A549 (cell line): ENCODE measurements around the gene RBPJ. TPM values are rescaled to one million over a fixed set of nuclear protein-coding genes. Genes with fewer than 3 reads are reported as not detected.

Source experiments
- ATAC-seq, 2 experiments: fragments of 200-7000 bp in 1 of 2; fragments of >200 bp in 1 of 2; cut with Nextera tagmentation in 1 of 2; cut with Tn5 transposase in 1 of 2; 3 replicates each; pipeline versions ENCODE4 v1.8.0 to v1.9.1; 2018 to 2020; ENCODE audit warnings: mild to moderate bottlenecking in 1 of 2, moderate library complexity in 1 of 2
- CTCF ChIA-PET: fragments of 300-600 bp; sonication (Branson Sonifier 250); formaldehyde crosslinking; extraction: SDS; loops from one replicate; lab custom pipeline; 2021; ENCODE audit warnings: antibody characterized with exemption, inconsistent platforms; lab: Yijun Ruan, JAX
- POLR2A ChIA-PET: fragments of 350-600 bp; formaldehyde crosslinking; extraction: SDS; loops from one replicate; lab custom pipeline; 2021; ENCODE audit warnings: antibody characterized with exemption, inconsistent platforms; lab: Yijun Ruan, JAX
- DNase-seq, 2 experiments: peaks; one replicate each; pipeline versions ENCODE4 v3.0.0 to v3.0.0-alpha.2; 2011 to 2016; ENCODE audit warnings: low read depth in 1 of 2, low spot score in 1 of 2
- FAIRE-seq: peaks from 2 replicates; lab custom pipeline; 2011; peaks lifted over from hg19 to GRCh38; lab: Jason Lieb, UNC
- H3K27ac ChIP-seq, 2 experiments: fragments of >200 bp; sonication (Bioruptor Twin); formaldehyde crosslinking; 3 replicates each; pipeline ENCODE4 v1.5.1; 2016 to 2017
- H3K4me1 ChIP-seq: fragments of >200 bp; sonication (Bioruptor Twin); formaldehyde crosslinking; 3 replicates; pipeline ENCODE4 v1.6.1; 2016
- H3K4me2 ChIP-seq: fragments of >200 bp; sonication (Bioruptor Twin); formaldehyde crosslinking; 3 replicates; pipeline ENCODE4 v1.6.1; 2016
- H3K4me3 ChIP-seq: fragments of >200 bp; sonication (Bioruptor Twin); formaldehyde crosslinking; 3 replicates; pipeline ENCODE4 v1.5.1; 2016
- H3K9me3 ChIP-seq: fragments of >200 bp; sonication (Bioruptor Twin); formaldehyde crosslinking; 3 replicates; pipeline ENCODE4 v1.6.1; 2016
- BHLHE40 ChIP-seq: IDR thresholded peaks from 2 replicates; pipeline ENCODE4 v1.6.1; 2012; ENCODE audit warnings: low read depth, low read length, inconsistent platforms
- CEBPB ChIP-seq, 2 experiments: fragments of >200 bp in 1 of 2; sonication (Bioruptor Twin) in 1 of 2; formaldehyde crosslinking in 1 of 2; IDR thresholded peaks; 2 replicates each; pipeline ENCODE4 v1.6.1; 2012 to 2016
- EHF ChIP-seq: fragments of 250-450 bp; sonication (Bioruptor Pico); IDR thresholded peaks from 2 replicates; pipeline ENCODE4 v1.5.0; 2020; ENCODE audit warnings: mild to moderate bottlenecking
- ESRRA ChIP-seq: fragments of 150-350 bp; IDR thresholded peaks from 2 replicates; pipeline ENCODE4 v1.6.1; 2014; ENCODE audit warnings: mild to moderate bottlenecking, low read length, borderline replicate concordance
- FOSB ChIP-seq: fragments of 250-450 bp; sonication (Bioruptor Pico); IDR thresholded peaks from 2 replicates; pipeline ENCODE4 v1.5.0; 2020; ENCODE audit warnings: mild to moderate bottlenecking, moderate library complexity
- GATA3 ChIP-seq: IDR thresholded peaks from 2 replicates; pipeline ENCODE4 v1.6.1; 2012; ENCODE audit warnings: borderline replicate concordance
- HDAC2 ChIP-seq: fragments of 200-600 bp; sonication (generic); IDR thresholded peaks from 2 replicates; pipeline ENCODE4 v1.6.1; 2016
- JUN ChIP-seq, 2 experiments: fragments of >200 bp; sonication (Bioruptor Twin); formaldehyde crosslinking; IDR thresholded peaks; 2 replicates in 1 of 2; 3 replicates in 1 of 2; pipeline ENCODE4 v1.6.1; 2016 to 2017
- JUNB ChIP-seq: fragments of >200 bp; sonication (Bioruptor Twin); formaldehyde crosslinking; IDR thresholded peaks from 2 replicates; pipeline ENCODE4 v1.6.1; 2016
- KDM1A ChIP-seq: fragments of 200-600 bp; sonication (generic); IDR thresholded peaks from 2 replicates; pipeline ENCODE4 v1.6.1; 2016; ENCODE audit warnings: low read depth, mild to moderate bottlenecking
- MYC ChIP-seq: IDR thresholded peaks from 2 replicates; pipeline ENCODE4 v1.6.1; 2012; ENCODE audit warnings: mild to moderate bottlenecking, inconsistent platforms, low read length, improper control_type of control experiment, borderline replicate concordance
- NPAS2 ChIP-seq: fragments of 250-450 bp; sonication (Bioruptor Pico); IDR thresholded peaks from 2 replicates; pipeline ENCODE4 v1.8.0; 2022; ENCODE audit warnings: mild to moderate bottlenecking, moderate library complexity, borderline replicate concordance
- POLR2A ChIP-seq: IDR thresholded peaks from 2 replicates; pipeline ENCODE4 v1.6.1; 2012; ENCODE audit warnings: mild to moderate bottlenecking, low read length
- POLR2AphosphoS2 ChIP-seq: conservative IDR thresholded peaks from 2 replicates; pipeline ENCODE4 v1.6.1; 2012; ENCODE audit warnings: low read length, improper control_type of control experiment, inconsistent platforms
- RAD21 ChIP-seq, 2 experiments: fragments of >200 bp in 1 of 2; sonication (Bioruptor Twin) in 1 of 2; formaldehyde crosslinking in 1 of 2; IDR thresholded peaks in 1 of 2; conservative IDR thresholded peaks in 1 of 2; 2 replicates in 1 of 2; 3 replicates in 1 of 2; pipeline ENCODE4 v1.6.1; 2012 to 2018; ENCODE audit warnings: inconsistent platforms in 1 of 2
- RCOR1 ChIP-seq: fragments of 150-350 bp; IDR thresholded peaks from 2 replicates; pipeline ENCODE4 v1.6.1; 2014; ENCODE audit warnings: antibody characterized with exemption, low read length, low read depth
- RFX5 ChIP-seq: fragments of 450-650 bp; IDR thresholded peaks from 2 replicates; pipeline ENCODE4 v1.7.1; 2014; ENCODE audit warnings: antibody characterized with exemption, mild to moderate bottlenecking, moderate library complexity
- SMC3 ChIP-seq: fragments of >200 bp; sonication (Bioruptor Twin); formaldehyde crosslinking; IDR thresholded peaks from 3 replicates; pipeline ENCODE4 v1.6.1; 2018; ENCODE audit warnings: inconsistent platforms
- USF2 ChIP-seq: fragments of 450-650 bp; IDR thresholded peaks from 2 replicates; pipeline ENCODE4 v1.6.1; 2014; ENCODE audit warnings: antibody characterized with exemption
- ZC3H11A ChIP-seq: fragments of 450-650 bp; IDR thresholded peaks from 2 replicates; pipeline ENCODE4 v1.6.1; 2014; ENCODE audit warnings: antibody characterized with exemption, mild to moderate bottlenecking
- ZFP36 ChIP-seq: fragments of 450-650 bp; IDR thresholded peaks from 2 replicates; pipeline ENCODE4 v1.6.1; 2014; ENCODE audit warnings: borderline replicate concordance; ENCODE audit not compliant: partially characterized antibody
- WGBS: methylation state at CpG from one replicate; pipeline ENCODE4 v1.1.6; 2017; ENCODE audit errors: missing lambda C conversion rate; 5-methylcytosine and 5-hydroxymethylcytosine counted together
- polyA plus RNA-seq, 4 experiments: library from polyadenylated mRNA; depleted of rRNA in 3 of 4; stranded (reverse); fragments of >200 nt; fragmentation: RNase III in 1 of 4; extraction: RNeasy Plus Mini Kit Qiagen cat#74134 plus additional on column Dnase treatment in 1 of 4; gene quantifications; 2 replicates in 3 of 4; 3 replicates in 1 of 4; pipeline ENCODE4 v1.2.3, GENCODE V29; 2011 to 2017
- TF ChIP-seq, protein P1 (sequence below): fragments of 250-450 bp; sonication (Bioruptor Pico); IDR thresholded peaks from 2 replicates; pipeline ENCODE4 v1.5.0; 2021; ENCODE audit warnings: mild to moderate bottlenecking, moderate library complexity, borderline replicate concordance
- TF ChIP-seq, protein P2 (sequence below): fragments of >200 bp; sonication (Bioruptor Twin); formaldehyde crosslinking; IDR thresholded peaks from 3 replicates; pipeline ENCODE4 v1.6.1; 2016
- TF ChIP-seq, protein P3 (sequence below): IDR thresholded peaks from 2 replicates; pipeline ENCODE4 v1.6.1; 2012
- TF ChIP-seq, protein P4 (sequence below): fragments of >200 bp; sonication (Bioruptor Twin); formaldehyde crosslinking; IDR thresholded peaks from 3 replicates; pipeline ENCODE4 v1.5.1; 2016

RBPJ gene
- polyA plus RNA-seq, 2 of the 4 experiments (the other 2 are of a cell fraction): 16.5 to 37.1 TPM

GRCh38 chr4:26296021-26296420 lies 24.8 kb upstream of the RBPJ start:
- no peak for FAIRE-seq
- CTCF ChIA-PET: no interaction called here
- Histone ChIP-seq H3K4me3 (no peak overlapping the region), H3K27ac (no peak overlapping the region), H3K9me3 (no peaks in the 10 kb centered on the region), H3K4me2 (no peak overlapping the region), H3K4me1 (no peaks in the 10 kb centered on the region)
- no peak for ATAC-seq
- WGBS: 88% methylated on average over 2 of the region's 2 CpGs
- DNase-seq: no peak
- TF ChIP-seq GATA3 (no peak), NPAS2 (CRISPR knock-in tag) (no peak), HDAC2 (no peak), RCOR1 (no peak), FOSB (CRISPR knock-in tag) (no peak), ZC3H11A (no peak), RFX5 (no peak), MYC (no peak), POLR2AphosphoS2 (no peak), JUNB (no peak), CEBPB (IDR thresholded peaks at IDR 0.05) (no peak), USF2 (no peak), EHF (CRISPR knock-in tag) (no peak)
- TF ChIP-seq, protein P1, sequence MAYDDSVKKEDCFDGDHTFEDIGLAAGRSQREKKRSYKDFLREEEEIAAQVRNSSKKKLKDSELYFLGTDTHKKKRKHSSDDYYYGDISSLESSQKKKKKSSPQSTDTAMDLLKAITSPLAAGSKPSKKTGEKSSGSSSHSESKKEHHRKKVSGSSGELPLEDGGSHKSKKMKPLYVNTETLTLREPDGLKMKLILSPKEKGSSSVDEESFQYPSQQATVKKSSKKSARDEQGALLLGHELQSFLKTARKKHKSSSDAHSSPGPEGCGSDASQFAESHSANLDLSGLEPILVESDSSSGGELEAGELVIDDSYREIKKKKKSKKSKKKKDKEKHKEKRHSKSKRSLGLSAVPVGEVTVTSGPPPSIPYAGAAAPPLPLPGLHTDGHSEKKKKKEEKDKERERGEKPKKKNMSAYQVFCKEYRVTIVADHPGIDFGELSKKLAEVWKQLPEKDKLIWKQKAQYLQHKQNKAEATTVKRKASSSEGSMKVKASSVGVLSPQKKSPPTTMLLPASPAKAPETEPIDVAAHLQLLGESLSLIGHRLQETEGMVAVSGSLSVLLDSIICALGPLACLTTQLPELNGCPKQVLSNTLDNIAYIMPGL (CRISPR knock-in tag): no peak
- TF ChIP-seq, protein P2, sequence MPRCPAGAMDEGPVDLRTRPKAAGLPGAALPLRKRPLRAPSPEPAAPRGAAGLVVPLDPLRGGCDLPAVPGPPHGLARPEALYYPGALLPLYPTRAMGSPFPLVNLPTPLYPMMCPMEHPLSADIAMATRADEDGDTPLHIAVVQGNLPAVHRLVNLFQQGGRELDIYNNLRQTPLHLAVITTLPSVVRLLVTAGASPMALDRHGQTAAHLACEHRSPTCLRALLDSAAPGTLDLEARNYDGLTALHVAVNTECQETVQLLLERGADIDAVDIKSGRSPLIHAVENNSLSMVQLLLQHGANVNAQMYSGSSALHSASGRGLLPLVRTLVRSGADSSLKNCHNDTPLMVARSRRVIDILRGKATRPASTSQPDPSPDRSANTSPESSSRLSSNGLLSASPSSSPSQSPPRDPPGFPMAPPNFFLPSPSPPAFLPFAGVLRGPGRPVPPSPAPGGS: no peak
- TF ChIP-seq, protein P3, sequence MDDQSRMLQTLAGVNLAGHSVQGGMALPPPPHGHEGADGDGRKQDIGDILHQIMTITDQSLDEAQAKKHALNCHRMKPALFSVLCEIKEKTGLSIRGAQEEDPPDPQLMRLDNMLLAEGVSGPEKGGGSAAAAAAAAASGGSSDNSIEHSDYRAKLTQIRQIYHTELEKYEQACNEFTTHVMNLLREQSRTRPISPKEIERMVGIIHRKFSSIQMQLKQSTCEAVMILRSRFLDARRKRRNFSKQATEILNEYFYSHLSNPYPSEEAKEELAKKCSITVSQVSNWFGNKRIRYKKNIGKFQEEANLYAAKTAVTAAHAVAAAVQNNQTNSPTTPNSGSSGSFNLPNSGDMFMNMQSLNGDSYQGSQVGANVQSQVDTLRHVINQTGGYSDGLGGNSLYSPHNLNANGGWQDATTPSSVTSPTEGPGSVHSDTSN: no peak
- TF ChIP-seq, all 56 proteins: peak for 0
- POLR2A ChIA-PET: interaction anchor here (1.4 kb wide), 1 partner anchor 23 kb away, joined by 3 read pairs; no protein-coding TSS in a partner anchor

- TF ChIP-seq, protein P4, sequence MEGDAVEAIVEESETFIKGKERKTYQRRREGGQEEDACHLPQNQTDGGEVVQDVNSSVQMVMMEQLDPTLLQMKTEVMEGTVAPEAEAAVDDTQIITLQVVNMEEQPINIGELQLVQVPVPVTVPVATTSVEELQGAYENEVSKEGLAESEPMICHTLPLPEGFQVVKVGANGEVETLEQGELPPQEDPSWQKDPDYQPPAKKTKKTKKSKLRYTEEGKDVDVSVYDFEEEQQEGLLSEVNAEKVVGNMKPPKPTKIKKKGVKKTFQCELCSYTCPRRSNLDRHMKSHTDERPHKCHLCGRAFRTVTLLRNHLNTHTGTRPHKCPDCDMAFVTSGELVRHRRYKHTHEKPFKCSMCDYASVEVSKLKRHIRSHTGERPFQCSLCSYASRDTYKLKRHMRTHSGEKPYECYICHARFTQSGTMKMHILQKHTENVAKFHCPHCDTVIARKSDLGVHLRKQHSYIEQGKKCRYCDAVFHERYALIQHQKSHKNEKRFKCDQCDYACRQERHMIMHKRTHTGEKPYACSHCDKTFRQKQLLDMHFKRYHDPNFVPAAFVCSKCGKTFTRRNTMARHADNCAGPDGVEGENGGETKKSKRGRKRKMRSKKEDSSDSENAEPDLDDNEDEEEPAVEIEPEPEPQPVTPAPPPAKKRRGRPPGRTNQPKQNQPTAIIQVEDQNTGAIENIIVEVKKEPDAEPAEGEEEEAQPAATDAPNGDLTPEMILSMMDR: no peak
- TF ChIP-seq RCOR1: no peak
- no peak for TF ChIP-seq ZFP36
- no peak for TF ChIP-seq RAD21 (conservative IDR thresholded peaks at IDR 0.05 in 1 of 2, IDR thresholded peaks at IDR 0.05 in 1 of 2)
- TF ChIP-seq, protein P2: no peak
- TF ChIP-seq ESRRA: no peak
- no peak for TF ChIP-seq USF2
- no peak for TF ChIP-seq BHLHE40
- no peak for TF ChIP-seq GATA3
- TF ChIP-seq, protein P3: no peak
- no peak for TF ChIP-seq SMC3
- TF ChIP-seq JUNB: no peak
- no peak for TF ChIP-seq POLR2A
- no peak for TF ChIP-seq MYC
- TF ChIP-seq CEBPB (IDR thresholded peaks at IDR 0.05): no peak
- no peak for TF ChIP-seq KDM1A
- no peak for TF ChIP-seq JUN (IDR thresholded peaks at IDR 0.05)
- ChIA-PET POLR2A (interaction anchor here (1.4 kb wide), 1 partner anchor 22 kb away, joined by 3 read pairs; no protein-coding TSS in a partner anchor), CTCF (no interaction called here)
- Histone ChIP-seq H3K9me3 (no peaks in the 10 kb centered on the region), H3K4me3 (no peak overlapping the region), H3K4me1 (no peaks in the 10 kb centered on the region), H3K4me2 (no peak overlapping the region), H3K27ac (no peak overlapping the region)
- no peak for ATAC-seq
- WGBS: 84% methylated on average over 4 of the region's 4 CpGs
- no peak for DNase-seq
- no peak for FAIRE-seq
These were observed 24.3 kb upstream of the RBPJ start for GRCh38 chr4:26296514-26296913.
